PC-9 (cell line): Measurements from ENCODE around the gene ABLIM1.

Source experiments
- EZH2 ChIP-seq: fragments of 200-600 bp; sonication (generic); IDR thresholded peaks from 2 replicates; pipeline ENCODE4 v1.8.0; 2017; ENCODE audit warnings: antibody characterized with exemption, low read depth
- TF ChIP-seq, protein P1 (sequence below): fragments of 200-600 bp; sonication (generic); conservative IDR thresholded peaks from 2 replicates; pipeline ENCODE4 v1.6.1; 2017; ENCODE audit warnings: mixed run types, antibody characterized with exemption, mild to moderate bottlenecking, moderate library complexity

DNA sequence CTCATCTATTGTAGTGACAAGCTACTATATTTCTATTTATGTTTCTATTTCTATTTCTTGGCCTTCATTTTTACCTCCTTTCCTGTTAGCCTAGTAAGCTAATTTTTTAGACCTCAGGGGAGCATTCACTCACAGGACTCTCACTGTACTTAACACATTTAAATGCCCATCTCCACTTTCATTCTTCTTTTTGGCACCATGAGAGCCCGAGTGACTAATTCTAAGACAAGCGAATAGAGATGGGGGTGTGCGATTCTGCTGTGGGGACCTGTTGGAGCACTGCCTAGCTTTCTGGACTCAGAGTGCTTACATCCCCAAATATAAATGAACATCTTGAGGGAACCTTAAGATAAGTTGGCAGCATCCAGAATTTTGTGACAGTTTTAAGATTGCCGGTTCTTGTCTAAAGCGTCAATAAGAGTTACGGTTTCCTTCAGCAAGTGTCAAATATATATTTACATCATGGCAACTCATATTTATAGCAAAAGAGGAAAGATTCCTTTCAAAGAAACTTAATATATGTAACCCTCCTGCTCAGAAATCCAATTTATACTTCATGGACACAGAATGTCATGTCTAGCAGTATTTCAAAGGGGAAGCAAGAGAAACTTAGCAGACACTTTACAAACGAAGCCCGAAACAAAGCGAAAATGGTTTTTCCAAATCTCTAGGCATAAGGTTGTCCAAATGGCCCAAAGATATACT is 199.7 kb downstream of the ABLIM1 start:
- TF ChIP-seq, protein P1, sequence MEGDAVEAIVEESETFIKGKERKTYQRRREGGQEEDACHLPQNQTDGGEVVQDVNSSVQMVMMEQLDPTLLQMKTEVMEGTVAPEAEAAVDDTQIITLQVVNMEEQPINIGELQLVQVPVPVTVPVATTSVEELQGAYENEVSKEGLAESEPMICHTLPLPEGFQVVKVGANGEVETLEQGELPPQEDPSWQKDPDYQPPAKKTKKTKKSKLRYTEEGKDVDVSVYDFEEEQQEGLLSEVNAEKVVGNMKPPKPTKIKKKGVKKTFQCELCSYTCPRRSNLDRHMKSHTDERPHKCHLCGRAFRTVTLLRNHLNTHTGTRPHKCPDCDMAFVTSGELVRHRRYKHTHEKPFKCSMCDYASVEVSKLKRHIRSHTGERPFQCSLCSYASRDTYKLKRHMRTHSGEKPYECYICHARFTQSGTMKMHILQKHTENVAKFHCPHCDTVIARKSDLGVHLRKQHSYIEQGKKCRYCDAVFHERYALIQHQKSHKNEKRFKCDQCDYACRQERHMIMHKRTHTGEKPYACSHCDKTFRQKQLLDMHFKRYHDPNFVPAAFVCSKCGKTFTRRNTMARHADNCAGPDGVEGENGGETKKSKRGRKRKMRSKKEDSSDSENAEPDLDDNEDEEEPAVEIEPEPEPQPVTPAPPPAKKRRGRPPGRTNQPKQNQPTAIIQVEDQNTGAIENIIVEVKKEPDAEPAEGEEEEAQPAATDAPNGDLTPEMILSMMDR, result no peak
- no peak for TF ChIP-seq EZH2
